CD4-positive, alpha-beta T cell treated with Interleukin-15 for 1 hour (primary cell): ENCODE measurements around the gene PTGFRN.

Source experiments
- DNase-seq: peaks from one replicate; pipeline ENCODE4 v3.0.0-alpha.2; 2020

PTGFRN gene

GRCh38 chr1:117038236-117038635, 128.5 kb downstream of the PTGFRN start:
- no peak for DNase-seq
